DOHH2 (cell line): ENCODE data around the gene ALX4.

Source experiments
- CTCF ChIP-seq: fragments of 200-600 bp; sonication (generic); IDR thresholded peaks from one replicate; pipeline ENCODE4 v1.5.1; 2014; ENCODE audit warnings: antibody characterized with exemption, mild to moderate bottlenecking, low read depth, low read length; ENCODE audit not compliant: poor library complexity, severe bottlenecking
- EZH2phosphoT487 ChIP-seq: fragments of 200-600 bp; sonication (generic); IDR thresholded peaks from 2 replicates; pipeline ENCODE4 v1.6.1; 2017; ENCODE audit warnings: borderline replicate concordance, mild to moderate bottlenecking, antibody characterized with exemption, low read length, moderate library complexity, mixed read lengths

GRCh38 chr11:44344423-44344820 is 34.5 kb upstream of the ALX4 start:
- TF ChIP-seq CTCF (no peak), EZH2phosphoT487 (no peak)
